Measurements from ENCODE around the gene ZNF682. TPM values are rescaled to one million over a fixed set of nuclear protein-coding genes. Genes with fewer than 3 reads are reported as not detected.

The ZNF682 gene
- total and polyA plus RNA-seq, 2 of the 8 experiments (the other 6 are each of a cell fraction or from before 2014, with no cell fraction given): 4.3 to 27.5 TPM

- POLR2A ChIA-PET (ENCODE audit: partially characterized antibody): interaction anchor here (0.6 to 1.5 kb wide), 20 partner anchors 9 to 411 kb away, joined by 3 to 8 read pairs (median 3); partner anchors contain the start of genes ZNF14, ZNF253, ZNF486 and ZNF506
- H2BK120ac ChIP-seq (replicated peaks; ENCODE audit: low read depth, low read length): no peak overlapping the region
- H2BK5ac ChIP-seq (ENCODE audit: low read depth, low read length): peak overlapping the region; percentile 84; the same call in 1 of the 2 replicates
- peak overlapping the region; percentile 56; the same call in 1 of the 2 replicates for H3K27ac ChIP-seq (ENCODE audit: low read depth, low read length)
- H3K18ac ChIP-seq (ENCODE audit: extremely low read depth, low read length): peak overlapping the region; percentile 87
- H4K8ac ChIP-seq (ENCODE audit: extremely low read depth, insufficient read depth, low read length): peak overlapping the region; percentile 60; the same call in 1 of the 2 replicates
- CTCF ChIA-PET (ENCODE audit: partially characterized antibody): interaction anchor here (0.5 to 1.0 kb wide), 5 partner anchors 41 to 281 kb away, joined by 3 read pairs; partner anchors contain the start of genes ZNF506 and ZNF682
- no peak overlapping the region for H3K23ac ChIP-seq (ENCODE audit: insufficient read length)
- H3K4me3 ChIP-seq (ENCODE audit: extremely low read depth in 1 of 4, insufficient read depth in 2 of 4, low read depth in 3 of 4, low read length in 4 of 4): peak overlapping the region in 2 of 4 experiments; percentile 41 to 52; a peak in 3 of 8 replicates
- DNase-seq (ENCODE audit: low read depth in 1 of 2, low spot score in 2 of 2): peak; percentile 62 to 75
- no peak overlapping the region for H4K91ac ChIP-seq (replicated peaks; ENCODE audit: insufficient read length, low read length)
- no peak overlapping the region for H3K4ac ChIP-seq (replicated peaks; ENCODE audit: insufficient read length, low read depth, low read length)
- H3K27me3 ChIP-seq (replicated peaks in 1 of 4; ENCODE audit: control insufficient read depth in 3 of 4, extremely low read depth in 1 of 4, insufficient read depth in 3 of 4, low read length in 3 of 4): no peaks in the 10 kb centered on the region
- H4K20me1 ChIP-seq (replicated peaks in 1 of 2; ENCODE audit: control insufficient read depth in 1 of 2, insufficient read depth in 2 of 2, low read length in 2 of 2): no peaks in the 10 kb centered on the region
- no peak overlapping the region for H3K56ac ChIP-seq (replicated peaks; ENCODE audit: insufficient read length, low read depth, low read length)
- H2BK20ac ChIP-seq (ENCODE audit: low read length): 0 out of 2 replicates have a peak overlapping the region, but pooled peaks have one; percentile 32
- no peaks in the 10 kb centered on the region for H3K23me2 ChIP-seq (ENCODE audit: low read depth, low read length)
- H3K9me3 ChIP-seq (ENCODE audit: insufficient read depth in 2 of 2, low read depth in 1 of 2, low read length in 1 of 2): no peaks in the 10 kb centered on the region
- no peak overlapping the region for H3K14ac ChIP-seq (ENCODE audit: insufficient read length)
- no peaks in the 10 kb centered on the region for H3K79me1 ChIP-seq (ENCODE audit: low read depth, low read length)
- peak overlapping the region; percentile 93 for H2BK12ac ChIP-seq (ENCODE audit: low read depth, low read length)
- peak overlapping the region in 3 of 4 experiments; percentile 25 to 52 (median 33); a peak in 3 of 7 replicates for H3K9ac ChIP-seq (replicated peaks in 1 of 4; ENCODE audit: extremely low read depth in 1 of 4, low read depth in 3 of 4, low read length in 3 of 4)
- peak overlapping the region; percentile 100 for H2AFZ ChIP-seq (ENCODE audit: low read length)
- peaks cover 0 to 4% (median 0%) of the 10 kb centered on the region in 4 experiments; a peak in 2 of 7 replicates for H3K4me1 ChIP-seq (replicated peaks in 1 of 4; ENCODE audit: control insufficient read depth in 3 of 4, insufficient read depth in 4 of 4, low read length in 3 of 4)
- H2AK5ac ChIP-seq (ENCODE audit: low read depth, low read length): 0 out of 2 replicates have a peak overlapping the region, but pooled peaks have one; percentile 75
- H3K36me3 ChIP-seq (ENCODE audit: control insufficient read depth in 2 of 4, insufficient read depth in 4 of 4, low read length in 3 of 4): no peaks in the 10 kb centered on the region
- peak overlapping the region; percentile 32 for H4K5ac ChIP-seq (ENCODE audit: insufficient read length, low read depth, low read length)
- H3K79me2 ChIP-seq (ENCODE audit: control insufficient read depth in 1 of 2, insufficient read depth in 2 of 2, low read length in 2 of 2): no peaks in the 10 kb centered on the region
- 51% methylated on average over 15 of the region's 15 CpGs; no CpG with 5 or more reads in 1 of the 2 experiments for WGBS, 2 experiments (ENCODE audit: extremely low coverage in 1 of 2, insufficient coverage in 1 of 2, insufficient read length in 1 of 2, insufficient replicate concordance in 2 of 2, low coverage in 1 of 2, low lambda C conversion rate in 2 of 2, missing lambda C conversion rate in 1 of 2)
- peak overlapping the region; percentile 66 to 78 for H3K4me2 ChIP-seq (ENCODE audit: insufficient read depth in 1 of 2, low read depth in 2 of 2, low read length in 2 of 2)
- H2BK15ac ChIP-seq (ENCODE audit: low read length): no peak overlapping the region
- FAIRE-seq: peak; percentile 98
- TF ChIP-seq SRF (IDR thresholded peaks at IDR 0.05; ENCODE audit: low read depth, low read length) (no peak), TAF1 (IDR thresholded peaks at IDR 0.05; ENCODE audit: low read depth, low read length) (peak; percentile 91), RAD21 (IDR thresholded peaks at IDR 0.05 in 1 of 2, conservative IDR thresholded peaks at IDR 0.05 in 1 of 2; ENCODE audit: low read depth in 2 of 2, low read length in 2 of 2) (peak in 1 of 2 experiments; percentile 3; a peak in 1 of 4 replicates), PHF8 (conservative IDR thresholded peaks at IDR 0.05; ENCODE audit: low read depth, low read length) (peak; percentile 35; the same call in 1 of the 2 replicates), NRF1 (IDR thresholded peaks at IDR 0.05; ENCODE audit: low read depth, low read length) (no peak), TBP (IDR thresholded peaks at IDR 0.05; ENCODE audit: low read depth, low read length) (peak; percentile 89), KDM5A (IDR thresholded peaks at IDR 0.05; ENCODE audit: low read length) (no peak), POLR2A (IDR thresholded peaks at IDR 0.05; ENCODE audit: control extremely low read depth in 1 of 2, low read depth in 2 of 2, low read length in 2 of 2) (peak; percentile 55 to 90), ASH2L (IDR thresholded peaks at IDR 0.05; ENCODE audit: low read length) (no peak), BACH1 (IDR thresholded peaks at IDR 0.05; ENCODE audit: low read length) (no peak), TAF7 (optimal IDR thresholded peaks at IDR 0.05; ENCODE audit: borderline replicate concordance, low read depth, low read length) (peak; percentile 75), POLR2AphosphoS5 (IDR thresholded peaks at IDR 0.05; ENCODE audit: low read depth, low read length) (peak; percentile 82), SP1 (IDR thresholded peaks at IDR 0.05; ENCODE audit: low read depth, low read length) (no peak)
Observed at GRCh38 chr19:19956434-19957075, 82.8 kb downstream of the ZNF682 start.
